A549 (cell line): Measurements from ENCODE around the gene D2HGDH. TPM values are rescaled to one million over a fixed set of nuclear protein-coding genes. Genes with fewer than 3 reads are reported as not detected.

Source experiments
- ATAC-seq, 2 experiments: fragments of 200-7000 bp in 1 of 2; fragments of >200 bp in 1 of 2; cut with Nextera tagmentation in 1 of 2; cut with Tn5 transposase in 1 of 2; 3 replicates each; pipeline versions ENCODE4 v1.8.0 to v1.9.1; 2018 to 2020; ENCODE audit warnings: mild to moderate bottlenecking in 1 of 2, moderate library complexity in 1 of 2
- CTCF ChIA-PET: fragments of 300-600 bp; sonication (Branson Sonifier 250); formaldehyde crosslinking; extraction: SDS; loops from one replicate; lab custom pipeline; 2021; ENCODE audit warnings: antibody characterized with exemption, inconsistent platforms; lab: Yijun Ruan, JAX
- POLR2A ChIA-PET: fragments of 350-600 bp; formaldehyde crosslinking; extraction: SDS; loops from one replicate; lab custom pipeline; 2021; ENCODE audit warnings: antibody characterized with exemption, inconsistent platforms; lab: Yijun Ruan, JAX
- DNase-seq, 2 experiments: peaks; one replicate each; pipeline versions ENCODE4 v3.0.0 to v3.0.0-alpha.2; 2011 to 2016; ENCODE audit warnings: low read depth in 1 of 2, low spot score in 1 of 2
- FAIRE-seq: peaks from 2 replicates; lab custom pipeline; 2011; peaks lifted over from hg19 to GRCh38; lab: Jason Lieb, UNC
- H3K27ac ChIP-seq, 2 experiments: fragments of >200 bp; sonication (Bioruptor Twin); formaldehyde crosslinking; 3 replicates each; pipeline ENCODE4 v1.5.1; 2016 to 2017
- H3K4me1 ChIP-seq: fragments of >200 bp; sonication (Bioruptor Twin); formaldehyde crosslinking; 3 replicates; pipeline ENCODE4 v1.6.1; 2016
- H3K4me2 ChIP-seq: fragments of >200 bp; sonication (Bioruptor Twin); formaldehyde crosslinking; 3 replicates; pipeline ENCODE4 v1.6.1; 2016
- H3K4me3 ChIP-seq: fragments of >200 bp; sonication (Bioruptor Twin); formaldehyde crosslinking; 3 replicates; pipeline ENCODE4 v1.5.1; 2016
- H3K9me3 ChIP-seq: fragments of >200 bp; sonication (Bioruptor Twin); formaldehyde crosslinking; 3 replicates; pipeline ENCODE4 v1.6.1; 2016
- BHLHE40 ChIP-seq: IDR thresholded peaks from 2 replicates; pipeline ENCODE4 v1.6.1; 2012; ENCODE audit warnings: low read depth, low read length, inconsistent platforms
- HDAC2 ChIP-seq: fragments of 200-600 bp; sonication (generic); IDR thresholded peaks from 2 replicates; pipeline ENCODE4 v1.6.1; 2016
- HOXB5 ChIP-seq: fragments of 250-450 bp; sonication (Bioruptor Pico); IDR thresholded peaks from 2 replicates; pipeline ENCODE4 v1.5.0; 2020; ENCODE audit warnings: mild to moderate bottlenecking, moderate library complexity
- MAFK ChIP-seq: fragments of 450-650 bp; IDR thresholded peaks from 2 replicates; pipeline ENCODE4 v1.6.1; 2014; ENCODE audit not compliant: partially characterized antibody
- POLR2A ChIP-seq: IDR thresholded peaks from 2 replicates; pipeline ENCODE4 v1.6.1; 2012; ENCODE audit warnings: mild to moderate bottlenecking, low read length
- POLR2AphosphoS2 ChIP-seq: conservative IDR thresholded peaks from 2 replicates; pipeline ENCODE4 v1.6.1; 2012; ENCODE audit warnings: low read length, improper control_type of control experiment, inconsistent platforms
- RAD21 ChIP-seq, 2 experiments: fragments of >200 bp in 1 of 2; sonication (Bioruptor Twin) in 1 of 2; formaldehyde crosslinking in 1 of 2; IDR thresholded peaks in 1 of 2; conservative IDR thresholded peaks in 1 of 2; 2 replicates in 1 of 2; 3 replicates in 1 of 2; pipeline ENCODE4 v1.6.1; 2012 to 2018; ENCODE audit warnings: inconsistent platforms in 1 of 2
- SMC3 ChIP-seq: fragments of >200 bp; sonication (Bioruptor Twin); formaldehyde crosslinking; IDR thresholded peaks from 3 replicates; pipeline ENCODE4 v1.6.1; 2018; ENCODE audit warnings: inconsistent platforms
- SREBF2 ChIP-seq: fragments of 450-650 bp; IDR thresholded peaks from 2 replicates; pipeline ENCODE4 v1.6.1; 2014; ENCODE audit warnings: mild to moderate bottlenecking, moderate library complexity
- TP53 ChIP-seq: fragments of 250-450 bp; sonication (Bioruptor Pico); IDR thresholded peaks from 2 replicates; pipeline ENCODE4 v1.5.0; 2021; ENCODE audit warnings: mild to moderate bottlenecking, moderate library complexity
- ZC3H11A ChIP-seq: fragments of 450-650 bp; IDR thresholded peaks from 2 replicates; pipeline ENCODE4 v1.6.1; 2014; ENCODE audit warnings: antibody characterized with exemption, mild to moderate bottlenecking
- WGBS: methylation state at CpG from one replicate; pipeline ENCODE4 v1.1.6; 2017; ENCODE audit errors: missing lambda C conversion rate; 5-methylcytosine and 5-hydroxymethylcytosine counted together
- polyA plus RNA-seq, 4 experiments: library from polyadenylated mRNA; depleted of rRNA in 3 of 4; stranded (reverse); fragments of >200 nt; fragmentation: RNase III in 1 of 4; extraction: RNeasy Plus Mini Kit Qiagen cat#74134 plus additional on column Dnase treatment in 1 of 4; gene quantifications; 2 replicates in 3 of 4; 3 replicates in 1 of 4; pipeline ENCODE4 v1.2.3, GENCODE V29; 2011 to 2017
- TF ChIP-seq, protein P1 (sequence below): fragments of 200-600 bp; sonication (generic); IDR thresholded peaks from 2 replicates; pipeline ENCODE4 v1.6.1; 2016; ENCODE audit warnings: antibody characterized with exemption, mild to moderate bottlenecking, moderate library complexity
- TF ChIP-seq, protein P2 (sequence below): IDR thresholded peaks from 2 replicates; pipeline ENCODE4 v1.6.1; 2012; ENCODE audit warnings: low read depth, borderline replicate concordance
- TF ChIP-seq, protein P3 (sequence below): fragments of >200 bp; sonication (Bioruptor Twin); formaldehyde crosslinking; IDR thresholded peaks from 2 replicates; pipeline ENCODE4 v1.6.1; 2016
- TF ChIP-seq, protein P4 (sequence below): IDR thresholded peaks from 2 replicates; pipeline ENCODE4 v1.6.1; 2012
- TF ChIP-seq, protein P5 (sequence below): fragments of >200 bp; sonication (Bioruptor Twin); formaldehyde crosslinking; IDR thresholded peaks from 3 replicates; pipeline ENCODE4 v1.5.1; 2016
- TF ChIP-seq, protein P6 (sequence below): IDR thresholded peaks from 2 replicates; pipeline ENCODE4 v1.6.1; 2012
- TF ChIP-seq, protein P7 (sequence below): fragments of 250-450 bp; sonication (Bioruptor Pico); IDR thresholded peaks from 2 replicates; pipeline ENCODE4 v1.5.0; 2021; ENCODE audit warnings: mild to moderate bottlenecking, moderate library complexity, borderline replicate concordance
- TF ChIP-seq, protein P8 (sequence below): fragments of 250-450 bp; sonication (Bioruptor Pico); IDR thresholded peaks from 2 replicates; pipeline ENCODE4 v1.5.0; 2020; ENCODE audit warnings: low read depth, mild to moderate bottlenecking, moderate library complexity
- TF ChIP-seq, protein P9 (sequence below): fragments of 450-650 bp; IDR thresholded peaks from 2 replicates; pipeline ENCODE4 v1.6.1; 2014; ENCODE audit warnings: antibody characterized with exemption

D2HGDH gene
- polyA plus RNA-seq, 2 of the 4 experiments (the other 2 are of a cell fraction), result 6.5 to 18.5 TPM

DNA sequence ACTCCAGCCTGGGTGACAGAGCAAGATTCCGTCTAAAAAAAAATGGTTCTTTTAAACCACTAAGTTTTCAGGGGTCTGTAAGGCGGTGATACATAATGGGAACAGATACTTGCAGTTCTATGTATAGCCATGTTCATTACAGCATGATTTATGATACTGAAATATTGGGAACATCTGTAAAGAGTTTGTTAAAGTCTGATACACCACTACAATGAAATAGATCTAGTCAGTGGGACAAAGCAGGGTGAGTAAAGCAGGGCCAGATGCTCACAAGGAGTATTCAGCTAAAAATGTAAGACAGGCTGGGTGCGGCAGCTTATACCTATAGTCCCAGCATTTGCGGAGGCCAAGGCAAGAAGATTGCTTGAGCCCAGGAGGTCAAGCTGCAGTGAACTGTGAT is 38.8 kb upstream of the D2HGDH start (continued):
- TF ChIP-seq, protein P1, sequence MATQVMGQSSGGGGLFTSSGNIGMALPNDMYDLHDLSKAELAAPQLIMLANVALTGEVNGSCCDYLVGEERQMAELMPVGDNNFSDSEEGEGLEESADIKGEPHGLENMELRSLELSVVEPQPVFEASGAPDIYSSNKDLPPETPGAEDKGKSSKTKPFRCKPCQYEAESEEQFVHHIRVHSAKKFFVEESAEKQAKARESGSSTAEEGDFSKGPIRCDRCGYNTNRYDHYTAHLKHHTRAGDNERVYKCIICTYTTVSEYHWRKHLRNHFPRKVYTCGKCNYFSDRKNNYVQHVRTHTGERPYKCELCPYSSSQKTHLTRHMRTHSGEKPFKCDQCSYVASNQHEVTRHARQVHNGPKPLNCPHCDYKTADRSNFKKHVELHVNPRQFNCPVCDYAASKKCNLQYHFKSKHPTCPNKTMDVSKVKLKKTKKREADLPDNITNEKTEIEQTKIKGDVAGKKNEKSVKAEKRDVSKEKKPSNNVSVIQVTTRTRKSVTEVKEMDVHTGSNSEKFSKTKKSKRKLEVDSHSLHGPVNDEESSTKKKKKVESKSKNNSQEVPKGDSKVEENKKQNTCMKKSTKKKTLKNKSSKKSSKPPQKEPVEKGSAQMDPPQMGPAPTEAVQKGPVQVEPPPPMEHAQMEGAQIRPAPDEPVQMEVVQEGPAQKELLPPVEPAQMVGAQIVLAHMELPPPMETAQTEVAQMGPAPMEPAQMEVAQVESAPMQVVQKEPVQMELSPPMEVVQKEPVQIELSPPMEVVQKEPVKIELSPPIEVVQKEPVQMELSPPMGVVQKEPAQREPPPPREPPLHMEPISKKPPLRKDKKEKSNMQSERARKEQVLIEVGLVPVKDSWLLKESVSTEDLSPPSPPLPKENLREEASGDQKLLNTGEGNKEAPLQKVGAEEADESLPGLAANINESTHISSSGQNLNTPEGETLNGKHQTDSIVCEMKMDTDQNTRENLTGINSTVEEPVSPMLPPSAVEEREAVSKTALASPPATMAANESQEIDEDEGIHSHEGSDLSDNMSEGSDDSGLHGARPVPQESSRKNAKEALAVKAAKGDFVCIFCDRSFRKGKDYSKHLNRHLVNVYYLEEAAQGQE, result no peak
- TF ChIP-seq HDAC2 (no peak), RAD21 (conservative IDR thresholded peaks at IDR 0.05 in 1 of 2, IDR thresholded peaks at IDR 0.05 in 1 of 2) (no peak), MAFK (no peak), SMC3 (no peak)
- TF ChIP-seq, all 56 proteins: peak for 0

DNA sequence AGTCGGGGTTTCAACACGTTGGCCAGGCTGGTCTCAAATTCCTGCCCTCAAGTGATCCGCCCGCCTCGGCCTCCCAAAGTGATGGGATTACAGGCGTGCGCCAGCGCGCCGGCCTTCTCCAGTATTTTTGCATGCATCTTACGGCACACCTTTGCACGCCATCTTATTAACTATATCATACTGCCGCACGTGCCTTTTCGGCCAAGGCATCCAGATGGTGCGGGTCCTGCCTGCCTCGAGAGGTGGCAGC is 33.4 kb upstream of the D2HGDH start:
- ChIA-PET POLR2A (interaction anchor here (0.7 to 2.4 kb wide), 6 partner anchors 8 to 484 kb away, joined by 3 to 23 read pairs (median 15); partner anchors contain the start of genes D2HGDH and DTYMK), CTCF (interaction anchor here (0.6 to 1.6 kb wide), 5 partner anchors 11 to 129 kb away, joined by 3 to 5 read pairs (median 3); partner anchors contain the start of gene DTYMK)
- peaks cover 5% of the 10 kb centered on the region; the same call in 2 of the 3 replicates for H3K9me3 ChIP-seq
- peak overlapping the region; percentile 100 for H3K4me2 ChIP-seq
- TF ChIP-seq, protein P2, sequence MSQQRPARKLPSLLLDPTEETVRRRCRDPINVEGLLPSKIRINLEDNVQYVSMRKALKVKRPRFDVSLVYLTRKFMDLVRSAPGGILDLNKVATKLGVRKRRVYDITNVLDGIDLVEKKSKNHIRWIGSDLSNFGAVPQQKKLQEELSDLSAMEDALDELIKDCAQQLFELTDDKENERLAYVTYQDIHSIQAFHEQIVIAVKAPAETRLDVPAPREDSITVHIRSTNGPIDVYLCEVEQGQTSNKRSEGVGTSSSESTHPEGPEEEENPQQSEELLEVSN, result peak; percentile 88; the same call in 1 of the 2 replicates
- TF ChIP-seq, protein P3, sequence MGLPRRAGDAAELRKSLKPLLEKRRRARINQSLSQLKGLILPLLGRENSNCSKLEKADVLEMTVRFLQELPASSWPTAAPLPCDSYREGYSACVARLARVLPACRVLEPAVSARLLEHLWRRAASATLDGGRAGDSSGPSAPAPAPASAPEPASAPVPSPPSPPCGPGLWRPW, result no peak
- TF ChIP-seq, protein P4, sequence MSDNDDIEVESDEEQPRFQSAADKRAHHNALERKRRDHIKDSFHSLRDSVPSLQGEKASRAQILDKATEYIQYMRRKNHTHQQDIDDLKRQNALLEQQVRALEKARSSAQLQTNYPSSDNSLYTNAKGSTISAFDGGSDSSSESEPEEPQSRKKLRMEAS, result peak; percentile 96; the same call in 1 of the 2 replicates
- TF ChIP-seq, protein P5, sequence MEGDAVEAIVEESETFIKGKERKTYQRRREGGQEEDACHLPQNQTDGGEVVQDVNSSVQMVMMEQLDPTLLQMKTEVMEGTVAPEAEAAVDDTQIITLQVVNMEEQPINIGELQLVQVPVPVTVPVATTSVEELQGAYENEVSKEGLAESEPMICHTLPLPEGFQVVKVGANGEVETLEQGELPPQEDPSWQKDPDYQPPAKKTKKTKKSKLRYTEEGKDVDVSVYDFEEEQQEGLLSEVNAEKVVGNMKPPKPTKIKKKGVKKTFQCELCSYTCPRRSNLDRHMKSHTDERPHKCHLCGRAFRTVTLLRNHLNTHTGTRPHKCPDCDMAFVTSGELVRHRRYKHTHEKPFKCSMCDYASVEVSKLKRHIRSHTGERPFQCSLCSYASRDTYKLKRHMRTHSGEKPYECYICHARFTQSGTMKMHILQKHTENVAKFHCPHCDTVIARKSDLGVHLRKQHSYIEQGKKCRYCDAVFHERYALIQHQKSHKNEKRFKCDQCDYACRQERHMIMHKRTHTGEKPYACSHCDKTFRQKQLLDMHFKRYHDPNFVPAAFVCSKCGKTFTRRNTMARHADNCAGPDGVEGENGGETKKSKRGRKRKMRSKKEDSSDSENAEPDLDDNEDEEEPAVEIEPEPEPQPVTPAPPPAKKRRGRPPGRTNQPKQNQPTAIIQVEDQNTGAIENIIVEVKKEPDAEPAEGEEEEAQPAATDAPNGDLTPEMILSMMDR, result no peak
- TF ChIP-seq RAD21 (conservative IDR thresholded peaks at IDR 0.05 in 1 of 2, IDR thresholded peaks at IDR 0.05 in 1 of 2) (no peak), BHLHE40 (peak; percentile 96), ZC3H11A (no peak), MAFK (no peak), POLR2AphosphoS2 (no peak), TP53 (no peak), SREBF2 (no peak), HOXB5 (CRISPR knock-in tag) (no peak), SMC3 (no peak), POLR2A (no peak; the same call in 1 of the 2 replicates)
- TF ChIP-seq, protein P6, sequence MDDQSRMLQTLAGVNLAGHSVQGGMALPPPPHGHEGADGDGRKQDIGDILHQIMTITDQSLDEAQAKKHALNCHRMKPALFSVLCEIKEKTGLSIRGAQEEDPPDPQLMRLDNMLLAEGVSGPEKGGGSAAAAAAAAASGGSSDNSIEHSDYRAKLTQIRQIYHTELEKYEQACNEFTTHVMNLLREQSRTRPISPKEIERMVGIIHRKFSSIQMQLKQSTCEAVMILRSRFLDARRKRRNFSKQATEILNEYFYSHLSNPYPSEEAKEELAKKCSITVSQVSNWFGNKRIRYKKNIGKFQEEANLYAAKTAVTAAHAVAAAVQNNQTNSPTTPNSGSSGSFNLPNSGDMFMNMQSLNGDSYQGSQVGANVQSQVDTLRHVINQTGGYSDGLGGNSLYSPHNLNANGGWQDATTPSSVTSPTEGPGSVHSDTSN, result no peak
- TF ChIP-seq, protein P7, sequence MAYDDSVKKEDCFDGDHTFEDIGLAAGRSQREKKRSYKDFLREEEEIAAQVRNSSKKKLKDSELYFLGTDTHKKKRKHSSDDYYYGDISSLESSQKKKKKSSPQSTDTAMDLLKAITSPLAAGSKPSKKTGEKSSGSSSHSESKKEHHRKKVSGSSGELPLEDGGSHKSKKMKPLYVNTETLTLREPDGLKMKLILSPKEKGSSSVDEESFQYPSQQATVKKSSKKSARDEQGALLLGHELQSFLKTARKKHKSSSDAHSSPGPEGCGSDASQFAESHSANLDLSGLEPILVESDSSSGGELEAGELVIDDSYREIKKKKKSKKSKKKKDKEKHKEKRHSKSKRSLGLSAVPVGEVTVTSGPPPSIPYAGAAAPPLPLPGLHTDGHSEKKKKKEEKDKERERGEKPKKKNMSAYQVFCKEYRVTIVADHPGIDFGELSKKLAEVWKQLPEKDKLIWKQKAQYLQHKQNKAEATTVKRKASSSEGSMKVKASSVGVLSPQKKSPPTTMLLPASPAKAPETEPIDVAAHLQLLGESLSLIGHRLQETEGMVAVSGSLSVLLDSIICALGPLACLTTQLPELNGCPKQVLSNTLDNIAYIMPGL (CRISPR knock-in tag), result no peak
- TF ChIP-seq, protein P8, sequence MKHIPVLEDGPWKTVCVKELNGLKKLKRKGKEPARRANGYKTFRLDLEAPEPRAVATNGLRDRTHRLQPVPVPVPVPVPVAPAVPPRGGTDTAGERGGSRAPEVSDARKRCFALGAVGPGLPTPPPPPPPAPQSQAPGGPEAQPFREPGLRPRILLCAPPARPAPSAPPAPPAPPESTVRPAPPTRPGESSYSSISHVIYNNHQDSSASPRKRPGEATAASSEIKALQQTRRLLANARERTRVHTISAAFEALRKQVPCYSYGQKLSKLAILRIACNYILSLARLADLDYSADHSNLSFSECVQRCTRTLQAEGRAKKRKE (CRISPR knock-in tag), result peak; percentile 80; the same call in 1 of the 2 replicates
- TF ChIP-seq, protein P9, sequence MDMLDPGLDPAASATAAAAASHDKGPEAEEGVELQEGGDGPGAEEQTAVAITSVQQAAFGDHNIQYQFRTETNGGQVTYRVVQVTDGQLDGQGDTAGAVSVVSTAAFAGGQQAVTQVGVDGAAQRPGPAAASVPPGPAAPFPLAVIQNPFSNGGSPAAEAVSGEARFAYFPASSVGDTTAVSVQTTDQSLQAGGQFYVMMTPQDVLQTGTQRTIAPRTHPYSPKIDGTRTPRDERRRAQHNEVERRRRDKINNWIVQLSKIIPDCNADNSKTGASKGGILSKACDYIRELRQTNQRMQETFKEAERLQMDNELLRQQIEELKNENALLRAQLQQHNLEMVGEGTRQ, result peak; percentile 48
- FAIRE-seq, result no peak
- H3K4me3 ChIP-seq, result peak overlapping the region; percentile 91
- peak overlapping the region; percentile 96 to 100 for H3K27ac ChIP-seq
- H3K4me1 ChIP-seq, result peaks cover 15% of the 10 kb centered on the region
- WGBS, result 2% methylated on average over 17 of the region's 17 CpGs
- no peak for ATAC-seq
- no peak for DNase-seq
